Measurements from ENCODE around the gene GPD2.
"Not testable (repeated sequence)": the region's sequence is repeated elsewhere in the genome, so short reads cannot be mapped to it uniquely, and the experiment has no call there.

The GPD2 gene

GRCh38 chr2:156490466-156490840 lies 54.3 kb downstream of the GPD2 start:
- Histone ChIP-seq H3K27me3 (ENCODE audit: insufficient read depth, low read depth, severe bottlenecking) (no peaks in the 10 kb centered on the region), H3K4me3 (ENCODE audit: low read depth, low read length) (no peak overlapping the region), H3K9me3 (ENCODE audit: severe bottlenecking) (no peaks in the 10 kb centered on the region), H3K36me3 (no peaks in the 10 kb centered on the region; the same call in none of the 2 replicates), H3K27ac (no peak overlapping the region)
- no peak for TF ChIP-seq CTCF (IDR thresholded peaks at IDR 0.05; ENCODE audit: low read depth, low read length)
- DNase-seq: no peak

- no peak for TF ChIP-seq CTCF (IDR thresholded peaks at IDR 0.05; ENCODE audit: low read depth, low read length)
Observed at GRCh38 chr2:156491176-156491575, 55.0 kb downstream of the GPD2 start.

GRCh38 chr2:156492979-156493378 lies 56.8 kb downstream of the GPD2 start:
- H3K4me3 ChIP-seq (ENCODE audit: low read depth, low read length): no peak overlapping the region
- DNase-seq: no peak
- H3K27ac ChIP-seq: no peak overlapping the region
- H3K36me3 ChIP-seq: peaks cover 11% of the 10 kb centered on the region
- H3K9me3 ChIP-seq (ENCODE audit: severe bottlenecking): no peaks in the 10 kb centered on the region
- TF ChIP-seq CTCF (IDR thresholded peaks at IDR 0.05; ENCODE audit: low read depth, low read length): no peak
- no peaks in the 10 kb centered on the region for H3K27me3 ChIP-seq (ENCODE audit: insufficient read depth, low read depth, severe bottlenecking)

More at GRCh38 chr2:156491176-156491575, 55.0 kb downstream of the GPD2 start:
- DNase-seq: no peak
- H3K9me3 ChIP-seq (ENCODE audit: severe bottlenecking): no peaks in the 10 kb centered on the region
- no peak overlapping the region for H3K4me3 ChIP-seq (ENCODE audit: low read depth, low read length)
- H3K36me3 ChIP-seq: peaks cover under 1% of the 10 kb centered on the region
- no peaks in the 10 kb centered on the region for H3K27me3 ChIP-seq (ENCODE audit: insufficient read depth, low read depth, severe bottlenecking)
- no peak overlapping the region for H3K27ac ChIP-seq

GRCh38 chr2:156495998-156496397 lies 59.8 kb downstream of the GPD2 start:
- H3K36me3 ChIP-seq: peaks cover 11% of the 10 kb centered on the region; the same call in 1 of the 2 replicates
- not testable (repeated sequence) for H3K9me3 ChIP-seq (ENCODE audit: severe bottlenecking); DNase-seq; H3K4me3 ChIP-seq (ENCODE audit: low read depth, low read length); H3K27me3 ChIP-seq (ENCODE audit: insufficient read depth, low read depth, severe bottlenecking); H3K27ac ChIP-seq

GRCh38 chr2:156505696-156506095 lies 69.5 kb downstream of the GPD2 start:
- H3K9me3 ChIP-seq (ENCODE audit: severe bottlenecking): no peaks in the 10 kb centered on the region
- H3K4me3 ChIP-seq (ENCODE audit: low read depth, low read length): no peak overlapping the region
- no peak for DNase-seq
- no peaks in the 10 kb centered on the region for H3K27me3 ChIP-seq (ENCODE audit: insufficient read depth, low read depth, severe bottlenecking)
- H3K27ac ChIP-seq: no peak overlapping the region
- no peak for TF ChIP-seq CTCF (IDR thresholded peaks at IDR 0.05; ENCODE audit: low read depth, low read length)
- H3K36me3 ChIP-seq: no peaks in the 10 kb centered on the region

- TF ChIP-seq CTCF (IDR thresholded peaks at IDR 0.05; ENCODE audit: low read depth, low read length): no peak
- Histone ChIP-seq H3K4me3 (ENCODE audit: low read depth, low read length) (no peak overlapping the region), H3K27me3 (ENCODE audit: insufficient read depth, low read depth, severe bottlenecking) (no peaks in the 10 kb centered on the region), H3K36me3 (peaks cover 5% of the 10 kb centered on the region), H3K9me3 (ENCODE audit: severe bottlenecking) (no peaks in the 10 kb centered on the region), H3K27ac (no peak overlapping the region)
- no peak for DNase-seq
Observed at GRCh38 chr2:156511122-156511521, 74.9 kb downstream of the GPD2 start.

All from WERI-Rb-1 (cell line).